EH (cell line): Measurements from ENCODE around the gene NTMT1.
"Not testable (repeated sequence)": the region's sequence is repeated elsewhere in the genome, so short reads cannot be mapped to it uniquely, and the experiment has no call there.

Experiments
- DNase-seq: peaks from one replicate; pipeline ENCODE4 v3.0.0-alpha.2; 2015; ENCODE audit warnings: low read depth

Gene NTMT1

GRCh38 chr9:129615407-129616285 lies 10.3 kb upstream of the NTMT1 start:
- DNase-seq, result no peak

DNA sequence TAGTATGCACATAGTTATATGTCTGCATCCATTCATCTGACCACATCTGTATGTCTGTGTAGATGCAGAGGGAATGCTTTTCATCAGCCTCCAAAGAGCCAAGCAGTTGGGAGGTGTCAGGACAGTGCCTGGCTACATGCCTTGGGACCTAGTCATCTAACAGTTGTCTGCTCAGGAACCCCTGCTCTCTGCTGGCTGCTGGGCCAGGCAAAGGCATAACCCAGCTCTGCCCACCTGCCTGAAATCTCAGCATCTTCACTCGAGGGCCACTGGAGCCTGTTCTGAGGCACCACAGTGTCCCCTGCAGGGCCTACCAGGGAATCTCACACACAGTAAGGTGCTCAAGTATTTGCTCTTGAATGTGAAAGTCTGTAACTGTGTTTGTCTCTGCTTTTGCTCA lies 8.8 kb upstream of the NTMT1 start:
- peak; percentile 89 for DNase-seq

DNA sequence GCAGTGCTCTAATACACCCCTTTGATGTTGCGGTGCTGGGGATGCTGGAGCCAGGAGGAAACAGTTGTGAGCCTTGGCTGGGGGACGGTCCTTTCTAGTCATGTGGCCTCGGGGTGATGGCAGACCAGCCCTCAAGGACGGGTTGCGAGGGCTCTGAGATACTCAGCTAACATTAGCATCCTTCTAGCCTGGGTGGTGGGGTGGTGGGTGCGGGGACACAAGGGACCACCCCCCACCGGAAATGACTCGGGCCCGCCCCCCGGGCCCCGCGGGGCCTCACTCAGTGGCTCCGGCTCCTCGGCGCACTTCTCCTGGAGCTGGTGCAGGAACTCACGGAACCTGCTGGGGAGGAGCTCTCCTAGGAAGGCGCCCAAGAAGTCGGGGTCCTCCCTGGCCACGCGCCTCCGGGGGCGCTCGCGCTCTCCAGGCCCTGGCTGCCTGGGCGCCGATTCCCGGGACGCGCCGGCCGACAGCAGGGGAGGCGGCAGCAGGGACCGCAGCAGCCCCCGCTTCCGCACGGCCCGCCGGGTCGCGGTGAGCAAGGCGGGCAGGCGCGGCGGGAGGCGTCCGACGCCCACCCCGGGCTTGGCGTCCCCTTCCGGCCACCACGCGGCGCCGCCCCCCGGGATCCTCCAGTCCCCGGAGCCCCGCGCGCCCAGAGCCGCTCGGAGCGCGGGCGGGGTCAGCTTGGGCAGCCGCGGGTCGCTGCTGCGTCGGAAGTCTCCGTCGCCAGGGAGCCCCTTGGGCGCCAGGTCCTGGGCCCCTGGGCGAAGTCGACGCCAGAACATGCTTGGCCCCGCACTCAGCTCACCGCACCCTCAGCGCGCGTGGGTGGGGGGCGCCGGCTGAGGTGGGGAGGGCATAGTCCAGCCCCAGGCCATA lies 5.9 kb upstream of the NTMT1 start:
- peak; percentile 51 for DNase-seq

DNA sequence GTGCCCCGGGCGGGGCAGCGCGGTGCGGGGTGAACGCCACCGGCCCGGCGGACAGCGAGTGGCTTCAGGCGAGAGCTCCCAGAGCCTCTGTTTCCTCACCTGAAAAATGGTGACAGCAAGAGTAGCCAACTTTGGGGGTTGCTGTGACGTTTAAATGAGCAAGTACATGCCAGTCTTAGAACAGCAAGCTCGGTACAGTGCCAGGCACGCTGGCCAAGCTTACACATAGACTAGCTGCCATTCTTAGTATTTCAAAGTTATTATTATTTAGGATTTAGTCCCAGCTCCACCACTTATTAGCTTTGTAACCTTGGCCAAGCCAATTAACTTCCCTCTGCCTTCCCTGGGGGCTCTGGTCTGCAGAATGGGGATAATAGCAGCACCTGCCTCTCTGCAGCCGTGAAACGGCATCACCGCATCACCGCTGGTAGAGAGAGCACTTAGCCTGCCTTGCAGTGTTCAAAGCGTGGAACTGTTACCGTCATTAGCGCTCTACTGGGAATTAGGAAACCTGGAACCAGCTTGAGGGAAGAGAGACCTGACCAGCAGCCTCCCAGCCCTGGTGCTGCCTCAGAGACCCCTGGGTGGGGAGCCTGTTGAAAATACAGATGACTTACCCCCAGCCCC lies 5.2 kb upstream of the NTMT1 start, which contains the start of gene C9orf50:
Gene C9orf50, minus strand, starts transcription at position 433 of the 627 bp plus-strand sequence. CDS start 527 bp downstream, outside the sequence.
- no peak for DNase-seq

DNA sequence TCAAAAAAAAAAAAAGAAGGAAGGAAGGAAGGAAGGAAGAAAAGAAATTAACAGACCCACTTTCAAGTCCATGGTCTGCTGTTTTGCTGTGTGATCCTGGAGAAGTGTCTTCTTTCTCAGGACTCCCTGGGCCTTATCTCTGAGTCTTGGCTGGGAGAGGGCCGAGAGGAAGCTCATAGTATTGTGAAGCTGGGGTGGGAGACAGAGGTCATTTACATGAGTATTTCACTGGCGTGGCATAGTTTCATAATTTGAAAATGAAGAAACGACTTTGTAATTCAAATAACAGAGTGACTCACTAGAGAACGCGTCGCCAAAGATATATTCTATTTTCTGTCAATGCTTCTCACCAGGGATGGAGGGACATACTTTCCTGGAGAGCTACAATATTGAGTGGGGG lies 2.6 kb upstream of the NTMT1 start:
- DNase-seq, result peak; percentile 60

DNA sequence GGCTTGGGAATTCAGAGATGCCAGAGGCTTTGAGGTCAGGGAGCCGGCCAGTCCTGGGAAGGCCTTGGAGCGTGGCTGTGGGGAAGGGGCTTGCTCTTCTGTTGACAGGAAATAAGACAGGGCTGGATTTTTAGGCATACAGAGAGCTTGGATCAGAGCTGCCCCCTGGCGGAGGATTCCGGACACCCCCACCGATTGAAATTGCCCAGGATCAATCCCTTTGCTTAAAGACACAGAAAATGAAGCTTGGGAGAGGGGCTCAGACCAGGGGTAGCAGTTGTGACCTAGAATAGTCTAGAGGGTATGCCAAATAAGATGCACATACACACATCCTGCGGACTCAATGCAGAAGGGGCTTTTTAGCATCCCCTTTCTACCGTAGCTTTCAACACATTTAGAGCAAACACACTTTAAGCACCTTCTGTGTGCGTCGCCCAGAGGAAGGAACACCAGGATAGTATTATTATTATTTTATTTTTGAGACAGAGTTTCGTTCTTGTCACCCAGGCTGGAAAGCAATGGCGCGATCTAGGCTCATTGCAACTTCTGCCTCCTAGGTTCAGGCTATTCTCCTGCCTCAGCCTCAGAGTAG lies 1.7 kb upstream of the NTMT1 start:
- DNase-seq, result peak; percentile 61

GRCh38 chr9:129624947-129625346 lies 1.0 kb upstream of the NTMT1 start:
- no peak for DNase-seq

DNA sequence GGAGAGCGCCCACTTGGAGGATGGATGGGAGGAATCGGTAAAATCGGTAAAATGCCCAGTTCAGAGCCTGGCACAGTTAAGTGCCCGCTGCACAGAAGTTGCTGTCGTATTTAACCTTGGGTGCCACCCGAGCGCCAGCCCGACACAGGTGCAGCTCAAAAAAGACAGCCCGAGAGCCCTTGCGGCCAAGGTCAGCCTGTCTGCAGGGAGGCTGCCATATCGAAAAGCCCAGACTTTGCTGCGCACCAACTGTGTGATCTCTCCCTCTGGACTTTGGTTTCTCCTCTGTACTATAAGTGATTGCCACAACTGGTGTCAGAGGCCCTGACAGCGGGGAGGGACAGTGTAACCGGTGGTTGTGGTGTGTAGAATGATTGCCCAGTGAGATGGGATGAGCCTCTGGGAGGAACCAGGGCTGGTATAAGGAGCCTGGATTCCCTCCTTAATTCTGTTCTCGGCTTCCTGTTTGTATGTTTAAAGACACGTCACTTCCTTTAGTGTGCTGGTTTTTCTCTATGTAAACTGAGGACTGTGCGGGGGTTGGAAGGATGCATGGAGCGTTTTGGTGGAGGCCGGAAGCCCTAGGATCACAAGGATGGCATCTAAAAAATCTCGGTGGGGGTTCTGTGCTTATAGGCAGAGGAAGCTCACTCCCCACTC lies 792 bp downstream of the NTMT1 start:
- peak; percentile 98 for DNase-seq

- DNase-seq, result peak; percentile 84
These were observed 1.8 kb downstream of the NTMT1 start for GRCh38 chr9:129627556-129628440.

GRCh38 chr9:129628709-129629108 lies 2.7 kb downstream of the NTMT1 start:
- DNase-seq, result no peak

DNA sequence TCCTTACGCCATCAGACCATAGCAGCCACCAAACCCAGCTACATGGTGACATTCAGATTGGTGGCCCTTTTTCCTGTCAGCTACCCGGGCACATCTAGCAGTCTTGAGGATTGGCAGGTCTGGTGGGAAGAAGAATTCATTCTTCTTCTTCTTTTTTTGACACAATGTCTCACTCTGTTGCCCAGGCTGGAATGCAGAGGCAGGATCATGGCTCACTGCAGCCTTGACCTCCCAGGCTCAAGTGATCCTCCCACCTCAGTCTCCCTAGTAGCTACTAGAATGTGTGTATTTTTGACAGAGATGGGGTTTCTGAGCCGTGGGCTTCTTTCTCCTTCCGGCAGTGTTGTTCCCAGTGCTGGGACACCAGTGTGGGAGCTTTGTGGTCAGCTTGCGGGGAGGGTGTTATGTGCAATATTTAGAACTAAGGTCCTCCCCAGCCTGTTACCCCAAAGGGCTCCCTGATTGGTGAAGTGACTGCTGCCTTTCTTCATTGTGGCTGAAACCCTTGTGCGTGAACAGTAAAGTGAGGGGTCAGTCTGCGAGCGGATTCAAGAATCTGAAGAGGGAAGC lies 3.4 kb downstream of the NTMT1 start:
- no peak for DNase-seq

DNA sequence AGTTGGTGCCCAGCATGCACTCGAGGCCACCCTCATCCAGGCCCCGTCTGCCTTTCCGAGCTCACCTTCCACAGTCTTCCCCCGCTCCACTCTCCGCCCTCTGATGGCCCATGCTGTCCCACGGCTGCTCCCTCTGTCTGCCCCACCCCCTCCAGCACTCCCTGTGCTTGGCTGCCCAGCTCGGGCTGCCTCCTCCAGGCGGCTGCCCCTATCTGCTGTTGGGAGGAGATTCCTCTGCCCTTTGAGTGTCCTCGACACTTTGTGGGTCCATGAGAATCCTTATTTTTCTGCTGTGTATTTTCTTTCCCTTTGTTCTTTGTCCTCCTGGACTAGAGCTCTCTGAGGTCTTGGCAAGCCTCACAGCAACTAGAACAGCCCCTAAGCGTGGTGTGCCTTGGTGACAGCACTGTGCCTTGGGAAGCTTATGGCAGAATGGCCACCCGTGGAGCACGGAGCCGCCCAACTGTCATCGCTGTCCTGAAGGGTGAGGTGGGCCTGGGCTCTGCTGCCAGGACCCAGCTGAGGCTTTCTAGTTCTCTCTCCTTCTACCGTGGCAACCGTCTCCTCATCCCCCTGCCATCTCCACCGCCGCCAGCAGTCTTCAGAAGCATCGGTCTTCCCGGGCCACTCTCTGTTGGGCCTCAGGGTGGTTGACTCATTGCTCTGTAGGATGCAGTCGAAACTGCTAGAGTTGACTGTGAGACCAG lies 5.2 kb downstream of the NTMT1 start:
- DNase-seq, result peak; percentile 67

- no peak for DNase-seq
These were observed 5.7 kb downstream of the NTMT1 start for GRCh38 chr9:129631674-129632129.

- DNase-seq, result peak; percentile 44
These were observed 6.5 kb downstream of the NTMT1 start for GRCh38 chr9:129632460-129632859.

DNA sequence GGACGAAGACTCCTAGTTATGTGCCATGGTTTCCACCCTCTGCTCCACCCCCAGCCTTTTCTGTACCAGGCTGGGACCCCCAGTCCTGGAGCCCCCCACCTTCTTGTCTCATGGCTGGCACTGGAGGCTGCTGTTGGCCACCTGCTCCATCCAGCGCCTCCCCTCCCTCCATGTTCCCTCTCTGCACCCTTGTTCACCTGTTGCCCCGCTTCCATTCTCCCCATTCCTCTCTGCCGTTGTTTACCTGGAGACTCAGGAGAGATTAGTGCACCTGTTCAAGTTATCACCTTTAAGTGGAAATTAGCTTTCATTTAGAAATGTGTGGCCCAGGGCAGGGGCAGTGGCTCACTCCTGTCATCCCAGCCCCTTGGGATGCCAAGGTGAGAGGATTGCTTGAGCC lies 7.2 kb downstream of the NTMT1 start:
- DNase-seq, result no peak

- no peak for DNase-seq
These were observed 7.9 kb downstream of the NTMT1 start for GRCh38 chr9:129633848-129634247.

DNA sequence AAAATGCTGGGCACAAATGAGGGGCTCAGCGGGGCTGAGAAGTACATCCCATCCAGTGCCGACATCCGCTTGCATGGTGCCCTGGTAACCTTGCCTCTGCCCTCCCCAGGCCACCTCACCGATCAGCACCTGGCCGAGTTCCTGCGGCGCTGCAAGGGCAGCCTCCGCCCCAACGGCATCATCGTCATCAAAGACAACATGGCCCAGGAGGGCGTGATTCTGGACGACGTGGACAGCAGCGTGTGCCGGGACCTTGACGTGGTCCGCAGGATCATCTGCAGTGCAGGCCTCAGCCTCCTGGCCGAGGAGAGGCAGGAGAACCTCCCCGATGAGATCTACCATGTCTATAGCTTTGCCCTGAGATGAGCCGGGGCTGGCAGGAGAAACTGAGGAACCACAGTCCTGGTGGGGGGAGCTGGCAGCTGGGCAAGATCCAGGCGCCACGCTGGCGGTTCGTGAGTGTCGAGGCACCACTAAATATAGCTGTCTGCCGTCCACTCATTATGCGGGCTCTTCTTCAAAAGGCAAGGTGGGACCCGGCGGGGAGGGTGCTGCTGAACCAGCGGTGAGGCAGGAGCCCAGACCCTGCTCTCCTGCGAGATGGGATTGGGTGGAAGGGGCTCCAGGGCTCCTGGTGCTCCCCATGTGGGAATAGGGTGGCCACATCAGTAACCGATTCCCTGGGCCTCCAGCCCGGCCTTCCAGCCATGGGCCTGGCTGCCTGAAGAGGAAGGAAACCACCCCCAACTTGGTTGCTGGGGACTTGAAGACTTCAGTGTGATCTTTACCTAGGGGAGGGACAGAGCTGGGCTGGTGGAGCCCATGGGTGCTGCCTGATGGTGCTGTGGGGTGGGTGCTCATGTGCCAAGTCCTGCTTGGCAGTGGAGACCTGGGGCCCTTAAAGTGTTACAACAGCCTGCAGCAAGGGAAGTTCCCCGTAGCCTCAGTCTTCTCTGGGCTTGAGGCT lies 9.4 kb downstream of the NTMT1 start:
- DNase-seq, result no peak

DNA sequence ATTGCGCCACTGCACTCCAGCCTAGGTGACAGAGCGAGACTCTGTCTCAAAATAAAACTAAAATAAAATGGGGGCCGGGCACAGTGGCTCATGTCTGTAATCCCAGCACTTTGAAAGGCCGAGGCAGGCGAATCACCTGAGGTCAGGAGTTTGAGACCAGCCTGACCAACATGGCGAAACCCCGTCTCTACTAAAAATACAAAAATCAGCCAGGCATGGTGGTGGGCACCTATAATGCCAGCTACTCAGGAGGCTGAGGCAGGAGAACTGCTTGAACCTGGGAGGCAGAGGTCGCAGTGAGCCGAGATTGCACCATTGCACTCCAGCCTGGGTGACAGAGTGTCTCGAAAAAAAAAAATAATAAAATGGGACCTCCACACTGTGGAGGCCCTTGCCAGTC lies 10.4 kb downstream of the NTMT1 start:
- not testable (repeated sequence) for DNase-seq
